SJCRH30 (cell line): ENCODE measurements around the gene KANSL1L. TPM values are rescaled to one million over a fixed set of nuclear protein-coding genes. Genes with fewer than 3 reads are reported as not detected.

Experiments used
- DNase-seq, 2 experiments: peaks; one replicate each; pipeline ENCODE4 v3.0.0-alpha.2; 2015 to 2020
- H3K27ac ChIP-seq: fragments of 250-450 bp; sonication (Bioruptor Pico); 2 replicates; pipeline ENCODE4 v1.5.1; 2020; ENCODE audit warnings: mild to moderate bottlenecking, moderate library complexity
- H3K27me3 ChIP-seq: fragments of 250-450 bp; sonication (Bioruptor Pico); 2 replicates; pipeline ENCODE4 v1.5.1; 2020; ENCODE audit warnings: mild to moderate bottlenecking, moderate library complexity
- H3K36me3 ChIP-seq: fragments of 250-450 bp; sonication (Bioruptor Pico); 2 replicates; pipeline ENCODE4 v1.5.1; 2020; ENCODE audit warnings: mild to moderate bottlenecking, moderate library complexity
- H3K4me1 ChIP-seq: fragments of 250-450 bp; sonication (Bioruptor Pico); 2 replicates; pipeline ENCODE4 v1.5.1; 2020; ENCODE audit warnings: mild to moderate bottlenecking, moderate library complexity
- H3K4me3 ChIP-seq: fragments of 250-450 bp; sonication (Bioruptor Pico); 2 replicates; pipeline ENCODE4 v1.5.1; 2020; ENCODE audit warnings: mild to moderate bottlenecking, moderate library complexity
- H3K9me3 ChIP-seq: fragments of 250-450 bp; sonication (Bioruptor Pico); replicated peaks from 2 replicates; pipeline ENCODE4 v1.5.1; 2020; ENCODE audit warnings: mild to moderate bottlenecking, moderate library complexity
- total RNA-seq: library from RNA; depleted of rRNA; stranded (reverse); fragments of >200 nt; shearing (Covaris generic); gene quantifications from 2 replicates; pipeline ENCODE4 v1.2.3, GENCODE V29; 2014; rRNA removed

Gene KANSL1L
- total RNA-seq, result 23.3 and 24.3 TPM in 2 replicates

DNA sequence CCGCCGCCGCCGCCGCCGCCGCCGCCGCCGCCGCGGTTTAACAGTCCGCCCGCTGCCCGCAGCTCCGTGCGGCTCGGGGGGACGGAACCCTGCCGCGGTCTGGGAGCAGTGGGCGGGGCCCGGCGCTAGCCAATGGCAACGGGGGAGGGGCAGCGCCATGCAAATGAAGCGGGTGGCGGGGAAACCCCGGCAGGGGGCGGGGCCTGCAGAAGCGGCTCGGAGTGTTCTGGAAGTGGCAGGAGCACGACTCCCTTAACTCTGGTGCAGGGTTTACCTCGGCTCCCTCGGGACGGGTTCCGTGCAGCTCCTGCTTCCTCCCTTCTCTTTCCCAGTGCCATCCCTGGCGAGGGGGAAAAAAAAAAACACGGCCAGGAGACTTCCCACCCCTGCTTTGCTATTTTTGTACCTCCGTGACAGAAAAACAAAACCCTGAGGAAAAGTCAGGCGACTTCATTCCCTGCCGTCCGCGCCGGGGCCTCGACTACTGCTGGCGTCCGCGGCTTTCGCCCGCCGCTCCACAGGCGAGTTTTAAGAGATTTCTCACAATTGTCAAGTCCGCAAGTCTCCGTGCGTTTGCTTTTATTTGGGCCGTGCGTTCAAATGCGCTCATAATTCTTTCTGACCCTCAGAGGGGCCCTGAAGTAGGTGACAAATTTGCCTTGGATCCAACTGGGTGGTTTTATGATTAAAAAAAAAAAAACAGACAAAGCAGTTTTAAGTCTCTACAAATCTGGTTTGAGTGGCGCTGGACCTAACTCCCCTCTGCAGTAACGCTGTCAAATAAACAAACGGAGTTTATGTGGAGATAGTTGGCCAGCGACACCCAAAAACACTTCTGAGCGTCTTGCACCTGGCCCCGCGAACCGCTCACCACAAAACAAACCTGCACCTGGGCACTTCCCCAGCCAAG is at the start of gene KANSL1L:
TSS of gene KANSL1L (minus strand) at position 101 of the 910 bp plus-strand sequence. CDS start 16,827 bp downstream, outside the sequence.
- peaks cover 13% of the 10 kb centered on the region for H3K4me1 ChIP-seq
- peak within 1 kb of the TSS; percentile 99 for H3K27ac ChIP-seq
- peak within 1 kb of the TSS; percentile 100 for H3K4me3 ChIP-seq
- H3K36me3 ChIP-seq, result no peaks in the 10 kb centered on the region
- no peaks in the 10 kb centered on the region for H3K27me3 ChIP-seq
- DNase-seq, result peak; percentile 97 to 98
- H3K9me3 ChIP-seq, result no peaks in the 10 kb centered on the region

GRCh38 chr2:210215120-210215519 is 43.9 kb upstream of the KANSL1L start:
- Histone ChIP-seq H3K4me3 (no peak overlapping the region), H3K36me3 (no peaks in the 10 kb centered on the region), H3K9me3 (no peaks in the 10 kb centered on the region), H3K4me1 (no peaks in the 10 kb centered on the region), H3K27ac (no peak overlapping the region), H3K27me3 (no peaks in the 10 kb centered on the region)
- DNase-seq, result no peak

- Histone ChIP-seq H3K27ac (no peak overlapping the region), H3K9me3 (no peaks in the 10 kb centered on the region), H3K36me3 (no peaks in the 10 kb centered on the region), H3K4me3 (no peak overlapping the region), H3K4me1 (no peaks in the 10 kb centered on the region), H3K27me3 (no peaks in the 10 kb centered on the region)
- no peak for DNase-seq
Measured at GRCh38 chr2:210210185-210210584, 39.0 kb upstream of the KANSL1L start.

DNA sequence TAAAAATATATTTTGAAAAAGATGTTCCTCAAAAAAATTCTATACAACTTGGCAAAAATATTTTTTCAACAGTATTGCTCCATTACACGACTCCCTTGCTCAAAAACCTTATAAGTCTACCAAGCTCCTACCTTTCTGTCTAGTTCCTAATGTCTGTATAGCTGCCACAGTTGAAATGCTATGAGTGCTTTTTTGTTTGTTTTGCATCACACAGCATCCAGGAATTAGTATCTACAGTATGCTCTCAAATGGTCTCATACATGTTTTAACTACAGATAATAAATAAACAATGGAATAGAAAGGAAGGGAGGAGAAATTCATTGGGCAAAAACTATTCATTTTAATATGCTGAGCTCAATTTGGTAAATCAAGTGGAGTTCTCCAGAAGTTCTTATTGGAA is 36.7 kb upstream of the KANSL1L start:
- Histone ChIP-seq H3K27me3 (no peaks in the 10 kb centered on the region), H3K4me3 (no peak overlapping the region), H3K9me3 (no peaks in the 10 kb centered on the region), H3K27ac (no peak overlapping the region), H3K36me3 (no peaks in the 10 kb centered on the region), H3K4me1 (0 out of 2 replicates have a peak, but pooled peaks cover 3% of the 10 kb centered on the region)
- no peak for DNase-seq

DNA sequence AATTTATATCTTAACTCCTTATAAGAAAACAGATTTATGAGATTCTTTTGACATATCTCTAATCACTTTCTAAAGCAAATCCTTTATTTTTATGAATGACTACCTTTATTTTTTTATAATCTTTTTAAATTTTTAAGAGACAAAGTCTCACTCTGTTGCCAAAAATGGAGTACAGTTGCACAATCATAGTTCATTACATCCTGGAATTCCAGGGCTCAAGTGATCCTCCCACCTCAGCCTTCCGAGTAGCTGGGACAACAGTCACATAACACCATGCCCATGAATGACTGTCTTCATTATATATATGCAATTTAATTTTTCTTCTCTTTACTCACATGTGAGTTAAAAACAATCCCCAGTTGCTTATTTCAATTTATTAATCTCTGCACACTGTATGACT is 32.3 kb upstream of the KANSL1L start:
- Histone ChIP-seq H3K27ac (no peak overlapping the region), H3K4me3 (no peak overlapping the region), H3K9me3 (no peaks in the 10 kb centered on the region), H3K36me3 (no peaks in the 10 kb centered on the region), H3K27me3 (no peaks in the 10 kb centered on the region), H3K4me1 (peaks cover 7% of the 10 kb centered on the region)
- DNase-seq, result no peak

DNA sequence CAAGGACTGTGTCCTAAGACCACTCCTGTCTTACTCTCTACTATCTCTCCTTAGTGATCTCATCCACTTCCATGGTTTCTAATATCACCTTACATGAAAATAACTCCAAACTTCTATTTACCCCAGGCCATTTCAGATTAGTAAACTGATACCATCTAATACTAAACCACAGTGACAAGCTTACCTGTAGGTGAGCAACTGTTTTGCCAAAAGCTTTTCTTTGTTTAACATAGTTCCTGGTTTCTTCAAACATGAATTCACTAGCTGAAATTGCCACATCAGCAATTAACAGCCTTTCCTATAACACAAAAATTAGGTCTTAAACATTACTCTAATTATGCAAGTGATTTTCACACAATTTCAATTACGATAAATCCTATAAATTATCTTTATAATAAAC is 31.9 kb upstream of the KANSL1L start:
- H3K9me3 ChIP-seq, result no peaks in the 10 kb centered on the region
- peaks cover 11% of the 10 kb centered on the region for H3K4me1 ChIP-seq
- no peak overlapping the region for H3K4me3 ChIP-seq
- H3K27me3 ChIP-seq, result no peaks in the 10 kb centered on the region
- DNase-seq, result no peak
- H3K36me3 ChIP-seq, result no peaks in the 10 kb centered on the region
- no peak overlapping the region for H3K27ac ChIP-seq

- peaks cover 13% of the 10 kb centered on the region for H3K4me1 ChIP-seq
- H3K36me3 ChIP-seq, result no peaks in the 10 kb centered on the region
- no peak overlapping the region for H3K4me3 ChIP-seq
- no peaks in the 10 kb centered on the region for H3K27me3 ChIP-seq
- H3K9me3 ChIP-seq, result no peaks in the 10 kb centered on the region
- DNase-seq, result no peak
- no peak overlapping the region for H3K27ac ChIP-seq
Measured at GRCh38 chr2:210199854-210200253, 28.6 kb upstream of the KANSL1L start.

GRCh38 chr2:210199186-210199765 is 28.1 kb upstream of the KANSL1L start:
- H3K9me3 ChIP-seq, result no peaks in the 10 kb centered on the region
- no peak overlapping the region for H3K4me3 ChIP-seq
- no peaks in the 10 kb centered on the region for H3K36me3 ChIP-seq
- H3K4me1 ChIP-seq, result peaks cover 19% of the 10 kb centered on the region
- peak in 1 of 2 experiments; percentile 56 for DNase-seq
- H3K27me3 ChIP-seq, result no peaks in the 10 kb centered on the region
- no peak overlapping the region for H3K27ac ChIP-seq

DNA sequence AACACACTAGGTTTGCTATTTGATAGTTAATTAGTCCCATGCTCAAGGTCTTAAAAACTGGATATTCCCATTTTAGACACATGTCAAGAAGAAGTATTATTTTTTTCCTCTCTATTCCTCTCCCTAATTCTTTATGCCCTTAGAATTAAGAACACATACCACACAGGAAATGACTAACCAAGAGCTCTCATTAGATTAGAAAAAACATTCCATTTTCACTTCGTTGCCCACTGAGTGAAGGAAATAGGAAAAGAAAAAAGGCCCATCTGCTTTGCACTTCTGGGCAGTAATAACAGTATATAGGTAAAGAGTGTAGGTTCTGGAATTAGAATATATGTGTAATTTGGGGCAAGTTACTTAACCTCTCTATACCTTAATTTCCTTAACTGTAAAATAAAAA is 27.1 kb upstream of the KANSL1L start:
- peaks cover 23% of the 10 kb centered on the region for H3K4me1 ChIP-seq
- H3K4me3 ChIP-seq, result no peak overlapping the region
- no peaks in the 10 kb centered on the region for H3K9me3 ChIP-seq
- no peaks in the 10 kb centered on the region for H3K36me3 ChIP-seq
- no peak overlapping the region for H3K27ac ChIP-seq
- no peaks in the 10 kb centered on the region for H3K27me3 ChIP-seq
- no peak for DNase-seq

- Histone ChIP-seq H3K9me3 (no peaks in the 10 kb centered on the region), H3K36me3 (no peaks in the 10 kb centered on the region), H3K27ac (no peak overlapping the region), H3K4me3 (no peak overlapping the region), H3K27me3 (no peaks in the 10 kb centered on the region), H3K4me1 (peaks cover 20% of the 10 kb centered on the region)
- DNase-seq, result no peak
Measured at GRCh38 chr2:210197720-210198119, 26.5 kb upstream of the KANSL1L start.

- Histone ChIP-seq H3K4me3 (peak overlapping the region; percentile 58), H3K4me1 (peaks cover 20% of the 10 kb centered on the region), H3K9me3 (no peaks in the 10 kb centered on the region), H3K36me3 (no peaks in the 10 kb centered on the region), H3K27ac (peak overlapping the region; percentile 77), H3K27me3 (no peaks in the 10 kb centered on the region)
- peak; percentile 68 to 83 for DNase-seq
Measured at GRCh38 chr2:210195101-210195852, 24.1 kb upstream of the KANSL1L start.

- Histone ChIP-seq H3K36me3 (no peaks in the 10 kb centered on the region), H3K4me3 (no peak overlapping the region), H3K27ac (no peak overlapping the region), H3K9me3 (no peaks in the 10 kb centered on the region), H3K27me3 (no peaks in the 10 kb centered on the region), H3K4me1 (peaks cover 20% of the 10 kb centered on the region)
- DNase-seq, result no peak
Measured at GRCh38 chr2:210190345-210190744, 19.1 kb upstream of the KANSL1L start.

DNA sequence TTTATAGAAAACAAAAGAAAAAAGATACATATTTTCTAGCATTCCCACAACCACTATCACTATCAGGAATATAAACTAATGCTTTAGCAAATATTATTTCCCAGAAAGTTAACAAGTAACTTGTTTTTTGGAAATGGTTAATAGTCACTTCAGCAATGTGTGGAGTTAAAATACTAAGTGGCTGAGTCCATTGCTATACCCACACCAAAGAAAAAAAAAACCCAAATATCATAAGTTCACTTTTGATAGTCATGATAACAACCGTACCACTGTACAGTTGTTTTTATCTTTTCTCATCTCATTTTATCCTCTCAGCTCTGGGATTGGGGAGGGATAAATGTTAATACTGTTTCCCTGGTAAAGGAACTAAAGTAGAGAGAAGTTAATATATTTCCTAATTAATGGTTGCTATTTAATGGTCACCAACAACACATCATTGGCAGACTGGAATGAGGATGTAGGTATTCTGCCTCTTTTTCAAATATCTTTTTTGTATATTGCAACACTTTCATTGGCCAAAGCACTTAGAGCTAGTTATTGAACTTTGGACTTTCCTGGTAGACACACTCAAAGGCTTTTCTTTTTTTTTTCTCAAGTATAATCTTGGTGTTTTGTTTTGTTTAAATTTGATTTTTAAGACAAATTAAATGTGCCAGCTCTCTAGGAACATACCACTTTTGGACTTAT is 18.4 kb upstream of the KANSL1L start:
- DNase-seq, result no peak
- H3K36me3 ChIP-seq, result no peaks in the 10 kb centered on the region
- H3K4me1 ChIP-seq, result peaks cover 18% of the 10 kb centered on the region
- H3K27ac ChIP-seq, result no peak overlapping the region
- peaks cover 5% of the 10 kb centered on the region for H3K9me3 ChIP-seq
- H3K27me3 ChIP-seq, result no peaks in the 10 kb centered on the region
- no peak overlapping the region for H3K4me3 ChIP-seq

DNA sequence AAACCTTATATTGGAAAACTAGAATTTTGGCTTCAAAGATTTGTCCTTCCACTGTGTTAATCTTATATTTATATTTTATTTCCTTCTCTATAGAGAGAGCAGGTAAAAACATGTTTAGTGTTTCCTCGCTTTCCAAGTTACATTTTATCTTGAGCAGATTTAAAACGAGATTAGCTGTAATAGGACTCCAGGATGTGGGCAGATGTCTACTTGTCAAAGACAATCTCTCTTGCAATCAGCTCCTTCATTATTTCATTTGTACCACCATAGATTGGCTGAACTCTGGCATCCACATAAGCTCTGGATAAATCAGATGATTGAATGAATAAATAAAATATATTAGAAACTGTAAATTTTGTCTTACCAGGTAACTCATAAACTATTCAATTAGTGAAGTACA is 17.5 kb upstream of the KANSL1L start:
- Histone ChIP-seq H3K27me3 (no peaks in the 10 kb centered on the region), H3K27ac (no peak overlapping the region), H3K9me3 (peaks cover 10% of the 10 kb centered on the region), H3K4me1 (peaks cover 11% of the 10 kb centered on the region), H3K4me3 (no peak overlapping the region), H3K36me3 (no peaks in the 10 kb centered on the region)
- DNase-seq, result peak in 1 of 2 experiments; percentile 42
